GM10266 (cell line): ENCODE results near the gene BDKRB2.

Source experiments
- DNase-seq: peaks from one replicate; pipeline ENCODE4 v3.0.0; 2012; ENCODE audit errors: extremely low spot score
- TF ChIP-seq, protein P1 (sequence below): IDR thresholded peaks from 2 replicates; pipeline ENCODE4 v1.5.1; 2012; ENCODE audit warnings: mild to moderate bottlenecking, low read depth; ENCODE audit not compliant: control insufficient read depth, insufficient read depth; ENCODE audit errors: missing control alignments

BDKRB2 gene

GRCh38 chr14:96216627-96217026, 12.0 kb downstream of the BDKRB2 start:
- DNase-seq, result no peak
- TF ChIP-seq, protein P1, sequence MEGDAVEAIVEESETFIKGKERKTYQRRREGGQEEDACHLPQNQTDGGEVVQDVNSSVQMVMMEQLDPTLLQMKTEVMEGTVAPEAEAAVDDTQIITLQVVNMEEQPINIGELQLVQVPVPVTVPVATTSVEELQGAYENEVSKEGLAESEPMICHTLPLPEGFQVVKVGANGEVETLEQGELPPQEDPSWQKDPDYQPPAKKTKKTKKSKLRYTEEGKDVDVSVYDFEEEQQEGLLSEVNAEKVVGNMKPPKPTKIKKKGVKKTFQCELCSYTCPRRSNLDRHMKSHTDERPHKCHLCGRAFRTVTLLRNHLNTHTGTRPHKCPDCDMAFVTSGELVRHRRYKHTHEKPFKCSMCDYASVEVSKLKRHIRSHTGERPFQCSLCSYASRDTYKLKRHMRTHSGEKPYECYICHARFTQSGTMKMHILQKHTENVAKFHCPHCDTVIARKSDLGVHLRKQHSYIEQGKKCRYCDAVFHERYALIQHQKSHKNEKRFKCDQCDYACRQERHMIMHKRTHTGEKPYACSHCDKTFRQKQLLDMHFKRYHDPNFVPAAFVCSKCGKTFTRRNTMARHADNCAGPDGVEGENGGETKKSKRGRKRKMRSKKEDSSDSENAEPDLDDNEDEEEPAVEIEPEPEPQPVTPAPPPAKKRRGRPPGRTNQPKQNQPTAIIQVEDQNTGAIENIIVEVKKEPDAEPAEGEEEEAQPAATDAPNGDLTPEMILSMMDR, result no peak

- no peak for DNase-seq
- TF ChIP-seq, protein P1, result no peak
Observed at GRCh38 chr14:96217376-96217913, 12.8 kb downstream of the BDKRB2 start.

- TF ChIP-seq, protein P1, result no peak
- DNase-seq, result no peak
Observed at GRCh38 chr14:96221109-96221650, 16.5 kb downstream of the BDKRB2 start.

DNA sequence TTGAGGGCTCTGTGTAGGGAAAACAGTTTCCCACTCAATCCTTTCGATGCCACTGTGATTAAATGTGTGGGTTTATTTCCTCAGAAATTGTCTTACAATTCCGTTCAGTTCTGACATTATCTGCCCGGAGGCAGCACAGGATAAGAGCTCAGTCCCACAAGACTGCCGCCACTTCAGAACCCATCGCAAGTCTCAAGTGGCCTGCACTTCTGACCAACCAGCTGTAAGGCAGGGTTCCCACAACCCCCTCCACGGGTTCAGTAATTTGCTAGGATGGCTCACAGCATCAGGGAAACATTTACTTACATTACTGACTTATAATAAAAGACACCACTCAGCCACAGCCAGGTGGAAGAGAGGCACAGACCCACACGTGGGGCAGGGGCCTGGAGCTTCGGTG, 17.2 kb downstream of the BDKRB2 start:
- no peak for DNase-seq

GRCh38 chr14:96224480-96225096, 19.9 kb downstream of the BDKRB2 start:
- TF ChIP-seq, protein P1, result no peak
- DNase-seq, result no peak

More for the DNA sequence above, 17.2 kb downstream of the BDKRB2 start:
- TF ChIP-seq, protein P1, result no peak

GRCh38 chr14:96225213-96225612, 20.6 kb downstream of the BDKRB2 start:
- no peak for DNase-seq
- TF ChIP-seq, protein P1, result no peak

DNA sequence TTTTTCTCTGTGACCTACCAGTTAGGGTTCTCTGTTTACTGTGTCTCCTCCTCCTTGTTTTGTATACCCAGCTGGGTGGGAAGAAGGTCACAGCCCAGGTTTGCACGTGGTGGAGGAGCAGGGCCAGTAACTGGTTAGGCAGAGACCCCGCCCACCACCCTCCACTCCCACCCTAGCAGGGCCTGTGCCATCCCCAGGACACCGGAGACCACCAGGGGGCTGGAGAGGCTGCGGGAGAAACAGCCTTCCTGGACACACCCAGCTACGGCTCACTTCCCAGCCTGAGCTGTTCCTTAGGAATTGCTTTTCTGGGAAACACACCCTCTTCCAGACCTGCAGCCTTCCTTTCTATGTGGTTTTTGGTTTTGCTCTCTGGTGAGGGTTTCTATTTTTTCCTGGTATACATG, 21.1 kb downstream of the BDKRB2 start:
- TF ChIP-seq, protein P1, result no peak
- DNase-seq, result no peak
